GM19438 (cell line): ENCODE results near the gene LEF1.
"Not testable (repeated sequence)": the region's sequence is repeated elsewhere in the genome, so short reads cannot be mapped to it uniquely, and the experiment has no call there.

Experiments used
- ATAC-seq: cut with Tn5 transposase; IDR thresholded peaks from one replicate; pipeline ENCODE4 v1.9.1; 2021; ENCODE audit warnings: low read depth; ENCODE audit not compliant: unreplicated experiment

LEF1 gene

GRCh38 chr4:108042927-108043326, 125.8 kb downstream of the LEF1 start:
- ATAC-seq: no peak

GRCh38 chr4:108037884-108038283, 130.8 kb downstream of the LEF1 start:
- no peak for ATAC-seq

GRCh38 chr4:108036213-108036612, 132.5 kb downstream of the LEF1 start:
- peak; percentile 91 for ATAC-seq

GRCh38 chr4:108035691-108036090, 133.0 kb downstream of the LEF1 start:
- ATAC-seq: no peak

- ATAC-seq: no peak
These were observed 134.2 kb downstream of the LEF1 start for GRCh38 chr4:108034565-108034964.

- ATAC-seq: no peak
These were observed 135.4 kb downstream of the LEF1 start for GRCh38 chr4:108033348-108033747.

GRCh38 chr4:108031427-108032083, 137.2 kb downstream of the LEF1 start:
- ATAC-seq: no peak

GRCh38 chr4:108030332-108030731, 138.4 kb downstream of the LEF1 start:
- ATAC-seq: peak; percentile 88

- ATAC-seq: no peak
These were observed 139.0 kb downstream of the LEF1 start for GRCh38 chr4:108029731-108030130.

- no peak for ATAC-seq
These were observed 139.6 kb downstream of the LEF1 start for GRCh38 chr4:108029016-108029720.

GRCh38 chr4:108024878-108025165, 143.9 kb downstream of the LEF1 start:
- ATAC-seq: no peak

GRCh38 chr4:108024085-108024877, 144.5 kb downstream of the LEF1 start:
- ATAC-seq: no peak

- ATAC-seq: no peak
These were observed 149.9 kb downstream of the LEF1 start for GRCh38 chr4:108018884-108019187.

GRCh38 chr4:108018040-108018883, 150.5 kb downstream of the LEF1 start:
- peak; percentile 92 for ATAC-seq

- ATAC-seq: no peak
These were observed 154.8 kb downstream of the LEF1 start for GRCh38 chr4:108013955-108014354.

- no peak for ATAC-seq
These were observed 155.4 kb downstream of the LEF1 start for GRCh38 chr4:108013327-108013726.

GRCh38 chr4:108012382-108012781, 156.3 kb downstream of the LEF1 start:
- ATAC-seq: not testable (repeated sequence)

- ATAC-seq: no peak
These were observed 158.6 kb downstream of the LEF1 start for GRCh38 chr4:108010167-108010566.

GRCh38 chr4:108008721-108009120, 160.0 kb downstream of the LEF1 start:
- ATAC-seq: no peak

GRCh38 chr4:108007984-108008383, 160.7 kb downstream of the LEF1 start:
- ATAC-seq: no peak

GRCh38 chr4:108006361-108006760, 162.4 kb downstream of the LEF1 start:
- no peak for ATAC-seq
